Measurements from ENCODE around the gene CRKL.

CRKL gene

GRCh38 chr22:20962491-20962945 lies 45.3 kb downstream of the CRKL start:
- Histone ChIP-seq H2AFZ (ENCODE audit: low read depth, low read length) (no peak overlapping the region), H3K27me3 (ENCODE audit: insufficient read depth, low read length, poor library complexity) (peaks cover 34% of the 10 kb centered on the region), H3K9ac (ENCODE audit: low read depth, low read length) (no peak overlapping the region), H3K4me1 (ENCODE audit: insufficient read depth, low read length) (peaks cover 3% of the 10 kb centered on the region; the same call in 1 of the 2 replicates), H3K4me2 (ENCODE audit: insufficient read depth, low read length) (no peak overlapping the region), H3K4me3 (ENCODE audit: low read depth in 1 of 2, low read length in 2 of 2) (no peak overlapping the region), H4K20me1 (ENCODE audit: insufficient read depth, low read length) (peaks cover 14% of the 10 kb centered on the region), H3K79me2 (ENCODE audit: insufficient read depth, low read length) (no peaks in the 10 kb centered on the region), H3K9me3 (ENCODE audit: insufficient read depth, low read length, severe bottlenecking) (no peaks in the 10 kb centered on the region), H3K36me3 (ENCODE audit: insufficient read depth, low read length) (no peaks in the 10 kb centered on the region), H3K27ac (ENCODE audit: low read length) (no peak overlapping the region)
- TF ChIP-seq, protein P1, sequence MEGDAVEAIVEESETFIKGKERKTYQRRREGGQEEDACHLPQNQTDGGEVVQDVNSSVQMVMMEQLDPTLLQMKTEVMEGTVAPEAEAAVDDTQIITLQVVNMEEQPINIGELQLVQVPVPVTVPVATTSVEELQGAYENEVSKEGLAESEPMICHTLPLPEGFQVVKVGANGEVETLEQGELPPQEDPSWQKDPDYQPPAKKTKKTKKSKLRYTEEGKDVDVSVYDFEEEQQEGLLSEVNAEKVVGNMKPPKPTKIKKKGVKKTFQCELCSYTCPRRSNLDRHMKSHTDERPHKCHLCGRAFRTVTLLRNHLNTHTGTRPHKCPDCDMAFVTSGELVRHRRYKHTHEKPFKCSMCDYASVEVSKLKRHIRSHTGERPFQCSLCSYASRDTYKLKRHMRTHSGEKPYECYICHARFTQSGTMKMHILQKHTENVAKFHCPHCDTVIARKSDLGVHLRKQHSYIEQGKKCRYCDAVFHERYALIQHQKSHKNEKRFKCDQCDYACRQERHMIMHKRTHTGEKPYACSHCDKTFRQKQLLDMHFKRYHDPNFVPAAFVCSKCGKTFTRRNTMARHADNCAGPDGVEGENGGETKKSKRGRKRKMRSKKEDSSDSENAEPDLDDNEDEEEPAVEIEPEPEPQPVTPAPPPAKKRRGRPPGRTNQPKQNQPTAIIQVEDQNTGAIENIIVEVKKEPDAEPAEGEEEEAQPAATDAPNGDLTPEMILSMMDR (IDR thresholded peaks at IDR 0.05; ENCODE audit: borderline replicate concordance, extremely low read depth, low read length, poor library complexity, severe bottlenecking), result no peak
- TF ChIP-seq EZH2 (IDR thresholded peaks at IDR 0.05; ENCODE audit: borderline replicate concordance, low read depth, low read length, severe bottlenecking), result no peak
- ATAC-seq (ENCODE audit: insufficient read depth, low read depth) (no peak), DNase-seq (no peak)

DNA sequence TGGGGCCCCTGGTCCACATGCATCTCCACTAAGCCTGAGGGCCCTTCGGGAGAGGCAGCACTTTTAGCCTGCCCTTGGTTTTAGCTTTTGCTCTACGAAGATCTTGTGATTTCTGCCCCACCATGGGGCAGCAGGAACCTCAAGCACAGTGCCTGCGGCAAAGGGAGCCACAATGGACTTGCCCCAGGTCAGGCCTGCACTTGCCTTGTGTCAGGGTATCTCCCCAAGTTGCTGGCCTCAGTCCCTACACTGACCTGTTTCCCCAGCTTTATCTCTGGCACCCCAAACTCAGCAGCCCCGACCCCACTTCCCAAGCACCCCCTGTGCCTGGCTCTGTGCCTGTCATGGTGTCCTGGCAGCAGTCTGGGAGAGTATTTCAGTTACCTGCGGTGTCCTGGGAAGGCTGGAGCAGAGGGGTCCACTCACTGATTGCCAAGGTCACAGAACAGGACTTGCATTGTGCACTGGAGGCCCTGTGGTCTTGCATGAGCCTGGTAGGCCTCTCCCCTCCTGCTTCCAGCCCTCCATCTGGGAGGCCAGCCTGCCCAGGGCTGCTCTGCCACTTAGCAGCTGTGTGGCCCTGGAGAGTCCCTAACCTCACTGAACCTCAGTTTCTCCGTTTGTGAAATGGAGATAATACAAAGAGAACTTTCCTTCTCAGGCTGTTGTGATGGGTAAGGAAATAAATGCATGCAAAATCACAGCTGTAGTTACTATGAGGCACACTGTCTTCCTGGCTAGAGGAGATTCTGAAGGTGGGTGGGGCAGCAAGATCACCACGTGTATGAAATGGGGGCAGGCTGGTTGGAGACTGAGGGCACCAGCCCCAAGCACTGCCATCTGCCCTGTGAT lies 46.2 kb downstream of the CRKL start:
- no peak overlapping the region for H3K27ac ChIP-seq (ENCODE audit: low read length)

GRCh38 chr22:20964090-20964798 lies 47.0 kb downstream of the CRKL start:
- no peak overlapping the region for H3K4me2 ChIP-seq (ENCODE audit: insufficient read depth, low read length)
- no peaks in the 10 kb centered on the region for H3K79me2 ChIP-seq (ENCODE audit: insufficient read depth, low read length)
- no peak for DNase-seq
- no peak for TF ChIP-seq EZH2 (IDR thresholded peaks at IDR 0.05; ENCODE audit: borderline replicate concordance, low read depth, low read length, severe bottlenecking)
- TF ChIP-seq, protein P1 (IDR thresholded peaks at IDR 0.05; ENCODE audit: borderline replicate concordance, extremely low read depth, low read length, poor library complexity, severe bottlenecking), result no peak
- no peak overlapping the region for H2AFZ ChIP-seq (ENCODE audit: low read depth, low read length)
- no peak overlapping the region for H3K9ac ChIP-seq (ENCODE audit: low read depth, low read length)
- ATAC-seq (ENCODE audit: insufficient read depth, low read depth), result no peak
- no peaks in the 10 kb centered on the region for H3K9me3 ChIP-seq (ENCODE audit: insufficient read depth, low read length, severe bottlenecking)
- no peak overlapping the region for H3K27ac ChIP-seq (ENCODE audit: low read length)
- H3K27me3 ChIP-seq (ENCODE audit: insufficient read depth, low read length, poor library complexity), result peaks cover 34% of the 10 kb centered on the region
- H3K4me3 ChIP-seq (ENCODE audit: low read depth in 1 of 2, low read length in 2 of 2), result no peak overlapping the region
- no peaks in the 10 kb centered on the region for H3K36me3 ChIP-seq (ENCODE audit: insufficient read depth, low read length)
- H4K20me1 ChIP-seq (ENCODE audit: insufficient read depth, low read length), result peaks cover 14% of the 10 kb centered on the region
- peaks cover 3% of the 10 kb centered on the region; the same call in 1 of the 2 replicates for H3K4me1 ChIP-seq (ENCODE audit: insufficient read depth, low read length)

More for the DNA sequence above, 46.2 kb downstream of the CRKL start:
- TF ChIP-seq, protein P1 (IDR thresholded peaks at IDR 0.05; ENCODE audit: borderline replicate concordance, extremely low read depth, low read length, poor library complexity, severe bottlenecking), result no peak
- no peak for TF ChIP-seq EZH2 (IDR thresholded peaks at IDR 0.05; ENCODE audit: borderline replicate concordance, low read depth, low read length, severe bottlenecking)
- Histone ChIP-seq H3K4me2 (ENCODE audit: insufficient read depth, low read length) (no peak overlapping the region), H3K9me3 (ENCODE audit: insufficient read depth, low read length, severe bottlenecking) (no peaks in the 10 kb centered on the region), H3K4me1 (ENCODE audit: insufficient read depth, low read length) (peaks cover 3% of the 10 kb centered on the region; the same call in 1 of the 2 replicates), H3K36me3 (ENCODE audit: insufficient read depth, low read length) (no peaks in the 10 kb centered on the region), H3K4me3 (ENCODE audit: low read depth in 1 of 2, low read length in 2 of 2) (no peak overlapping the region), H4K20me1 (ENCODE audit: insufficient read depth, low read length) (peaks cover 14% of the 10 kb centered on the region), H3K79me2 (ENCODE audit: insufficient read depth, low read length) (no peaks in the 10 kb centered on the region), H2AFZ (ENCODE audit: low read depth, low read length) (no peak overlapping the region), H3K9ac (ENCODE audit: low read depth, low read length) (no peak overlapping the region), H3K27me3 (ENCODE audit: insufficient read depth, low read length, poor library complexity) (peaks cover 34% of the 10 kb centered on the region)
- DNase-seq (no peak), ATAC-seq (ENCODE audit: insufficient read depth, low read depth) (no peak)

Measured in DND-41 (cell line).